ENCODE data around the gene ARID1B.

DNA sequence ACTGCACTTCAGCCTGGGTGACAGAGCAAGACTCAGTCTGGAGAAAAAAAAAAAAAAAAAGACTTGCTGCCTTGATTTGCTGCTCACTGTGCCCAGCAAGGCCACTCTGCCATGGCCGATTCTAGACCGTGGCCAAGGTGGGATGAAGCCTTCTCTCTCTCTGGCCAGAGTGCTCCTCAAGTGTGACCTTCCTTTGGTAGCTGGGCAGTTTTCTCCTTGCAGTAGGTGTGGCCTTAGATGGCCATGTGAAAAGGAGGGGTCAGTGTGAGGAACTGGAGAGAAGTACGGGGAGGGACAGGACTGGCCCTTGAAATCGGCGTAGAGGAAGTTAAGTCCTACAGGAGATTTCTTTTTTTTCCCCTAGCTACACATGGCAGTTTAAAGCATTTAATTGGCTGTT is 272.0 kb downstream of the ARID1B start:
- TF ChIP-seq, protein P1, sequence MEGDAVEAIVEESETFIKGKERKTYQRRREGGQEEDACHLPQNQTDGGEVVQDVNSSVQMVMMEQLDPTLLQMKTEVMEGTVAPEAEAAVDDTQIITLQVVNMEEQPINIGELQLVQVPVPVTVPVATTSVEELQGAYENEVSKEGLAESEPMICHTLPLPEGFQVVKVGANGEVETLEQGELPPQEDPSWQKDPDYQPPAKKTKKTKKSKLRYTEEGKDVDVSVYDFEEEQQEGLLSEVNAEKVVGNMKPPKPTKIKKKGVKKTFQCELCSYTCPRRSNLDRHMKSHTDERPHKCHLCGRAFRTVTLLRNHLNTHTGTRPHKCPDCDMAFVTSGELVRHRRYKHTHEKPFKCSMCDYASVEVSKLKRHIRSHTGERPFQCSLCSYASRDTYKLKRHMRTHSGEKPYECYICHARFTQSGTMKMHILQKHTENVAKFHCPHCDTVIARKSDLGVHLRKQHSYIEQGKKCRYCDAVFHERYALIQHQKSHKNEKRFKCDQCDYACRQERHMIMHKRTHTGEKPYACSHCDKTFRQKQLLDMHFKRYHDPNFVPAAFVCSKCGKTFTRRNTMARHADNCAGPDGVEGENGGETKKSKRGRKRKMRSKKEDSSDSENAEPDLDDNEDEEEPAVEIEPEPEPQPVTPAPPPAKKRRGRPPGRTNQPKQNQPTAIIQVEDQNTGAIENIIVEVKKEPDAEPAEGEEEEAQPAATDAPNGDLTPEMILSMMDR (IDR thresholded peaks at IDR 0.05 in 2 of 3, conservative IDR thresholded peaks at IDR 0.05 in 1 of 3; ENCODE audit: insufficient read depth in 2 of 3, low read depth in 1 of 3, low read length in 3 of 3), result no peak
- TF ChIP-seq, protein P2, sequence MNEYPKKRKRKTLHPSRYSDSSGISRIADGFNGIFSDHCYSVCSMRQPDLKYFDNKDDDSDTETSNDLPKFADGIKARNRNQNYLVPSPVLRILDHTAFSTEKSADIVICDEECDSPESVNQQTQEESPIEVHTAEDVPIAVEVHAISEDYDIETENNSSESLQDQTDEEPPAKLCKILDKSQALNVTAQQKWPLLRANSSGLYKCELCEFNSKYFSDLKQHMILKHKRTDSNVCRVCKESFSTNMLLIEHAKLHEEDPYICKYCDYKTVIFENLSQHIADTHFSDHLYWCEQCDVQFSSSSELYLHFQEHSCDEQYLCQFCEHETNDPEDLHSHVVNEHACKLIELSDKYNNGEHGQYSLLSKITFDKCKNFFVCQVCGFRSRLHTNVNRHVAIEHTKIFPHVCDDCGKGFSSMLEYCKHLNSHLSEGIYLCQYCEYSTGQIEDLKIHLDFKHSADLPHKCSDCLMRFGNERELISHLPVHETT (CRISPR knock-in tag; conservative IDR thresholded peaks at IDR 0.05 in 1 of 2, IDR thresholded peaks at IDR 0.05 in 1 of 2), result no peak
- TF ChIP-seq SLC30A9 (CRISPR knock-in tag; IDR thresholded peaks at IDR 0.05), result no peak
- no peak for TF ChIP-seq PHB2 (IDR thresholded peaks at IDR 0.05; ENCODE audit: low read depth)
- no peak for TF ChIP-seq CXXC5 (CRISPR knock-in tag; IDR thresholded peaks at IDR 0.05)
- no peak for TF ChIP-seq PHF21A (IDR thresholded peaks at IDR 0.05; ENCODE audit: borderline replicate concordance, low read depth)
- TF ChIP-seq TAF1 (IDR thresholded peaks at IDR 0.05; ENCODE audit: control insufficient read depth, extremely low read depth, insufficient read depth, low read length, severe bottlenecking), result no peak
- TF ChIP-seq, protein P3, sequence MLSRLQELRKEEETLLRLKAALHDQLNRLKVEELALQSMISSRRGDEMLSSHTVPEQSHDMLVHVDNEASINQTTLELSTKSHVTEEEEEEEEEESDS (CRISPR knock-in tag; IDR thresholded peaks at IDR 0.05), result no peak
- TF ChIP-seq, protein P4, sequence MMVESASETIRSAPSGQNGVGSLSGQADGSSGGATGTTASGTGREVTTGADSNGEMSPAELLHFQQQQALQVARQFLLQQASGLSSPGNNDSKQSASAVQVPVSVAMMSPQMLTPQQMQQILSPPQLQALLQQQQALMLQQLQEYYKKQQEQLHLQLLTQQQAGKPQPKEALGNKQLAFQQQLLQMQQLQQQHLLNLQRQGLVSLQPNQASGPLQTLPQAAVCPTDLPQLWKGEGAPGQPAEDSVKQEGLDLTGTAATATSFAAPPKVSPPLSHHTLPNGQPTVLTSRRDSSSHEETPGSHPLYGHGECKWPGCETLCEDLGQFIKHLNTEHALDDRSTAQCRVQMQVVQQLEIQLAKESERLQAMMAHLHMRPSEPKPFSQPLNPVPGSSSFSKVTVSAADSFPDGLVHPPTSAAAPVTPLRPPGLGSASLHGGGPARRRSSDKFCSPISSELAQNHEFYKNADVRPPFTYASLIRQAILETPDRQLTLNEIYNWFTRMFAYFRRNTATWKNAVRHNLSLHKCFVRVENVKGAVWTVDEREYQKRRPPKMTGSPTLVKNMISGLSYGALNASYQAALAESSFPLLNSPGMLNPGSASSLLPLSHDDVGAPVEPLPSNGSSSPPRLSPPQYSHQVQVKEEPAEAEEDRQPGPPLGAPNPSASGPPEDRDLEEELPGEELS (CRISPR knock-in tag; IDR thresholded peaks at IDR 0.05; ENCODE audit: borderline replicate concordance), result no peak
- TF ChIP-seq, protein P5, sequence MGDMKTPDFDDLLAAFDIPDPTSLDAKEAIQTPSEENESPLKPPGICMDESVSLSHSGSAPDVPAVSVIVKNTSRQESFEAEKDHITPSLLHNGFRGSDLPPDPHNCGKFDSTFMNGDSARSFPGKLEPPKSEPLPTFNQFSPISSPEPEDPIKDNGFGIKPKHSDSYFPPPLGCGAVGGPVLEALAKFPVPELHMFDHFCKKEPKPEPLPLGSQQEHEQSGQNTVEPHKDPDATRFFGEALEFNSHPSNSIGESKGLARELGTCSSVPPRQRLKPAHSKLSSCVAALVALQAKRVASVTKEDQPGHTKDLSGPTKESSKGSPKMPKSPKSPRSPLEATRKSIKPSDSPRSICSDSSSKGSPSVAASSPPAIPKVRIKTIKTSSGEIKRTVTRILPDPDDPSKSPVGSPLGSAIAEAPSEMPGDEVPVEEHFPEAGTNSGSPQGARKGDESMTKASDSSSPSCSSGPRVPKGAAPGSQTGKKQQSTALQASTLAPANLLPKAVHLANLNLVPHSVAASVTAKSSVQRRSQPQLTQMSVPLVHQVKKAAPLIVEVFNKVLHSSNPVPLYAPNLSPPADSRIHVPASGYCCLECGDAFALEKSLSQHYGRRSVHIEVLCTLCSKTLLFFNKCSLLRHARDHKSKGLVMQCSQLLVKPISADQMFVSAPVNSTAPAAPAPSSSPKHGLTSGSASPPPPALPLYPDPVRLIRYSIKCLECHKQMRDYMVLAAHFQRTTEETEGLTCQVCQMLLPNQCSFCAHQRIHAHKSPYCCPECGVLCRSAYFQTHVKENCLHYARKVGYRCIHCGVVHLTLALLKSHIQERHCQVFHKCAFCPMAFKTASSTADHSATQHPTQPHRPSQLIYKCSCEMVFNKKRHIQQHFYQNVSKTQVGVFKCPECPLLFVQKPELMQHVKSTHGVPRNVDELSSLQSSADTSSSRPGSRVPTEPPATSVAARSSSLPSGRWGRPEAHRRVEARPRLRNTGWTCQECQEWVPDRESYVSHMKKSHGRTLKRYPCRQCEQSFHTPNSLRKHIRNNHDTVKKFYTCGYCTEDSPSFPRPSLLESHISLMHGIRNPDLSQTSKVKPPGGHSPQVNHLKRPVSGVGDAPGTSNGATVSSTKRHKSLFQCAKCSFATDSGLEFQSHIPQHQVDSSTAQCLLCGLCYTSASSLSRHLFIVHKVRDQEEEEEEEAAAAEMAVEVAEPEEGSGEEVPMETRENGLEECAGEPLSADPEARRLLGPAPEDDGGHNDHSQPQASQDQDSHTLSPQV (IDR thresholded peaks at IDR 0.05), result no peak
